ENCODE measurements around the gene APBA2.

Gene APBA2

DNA sequence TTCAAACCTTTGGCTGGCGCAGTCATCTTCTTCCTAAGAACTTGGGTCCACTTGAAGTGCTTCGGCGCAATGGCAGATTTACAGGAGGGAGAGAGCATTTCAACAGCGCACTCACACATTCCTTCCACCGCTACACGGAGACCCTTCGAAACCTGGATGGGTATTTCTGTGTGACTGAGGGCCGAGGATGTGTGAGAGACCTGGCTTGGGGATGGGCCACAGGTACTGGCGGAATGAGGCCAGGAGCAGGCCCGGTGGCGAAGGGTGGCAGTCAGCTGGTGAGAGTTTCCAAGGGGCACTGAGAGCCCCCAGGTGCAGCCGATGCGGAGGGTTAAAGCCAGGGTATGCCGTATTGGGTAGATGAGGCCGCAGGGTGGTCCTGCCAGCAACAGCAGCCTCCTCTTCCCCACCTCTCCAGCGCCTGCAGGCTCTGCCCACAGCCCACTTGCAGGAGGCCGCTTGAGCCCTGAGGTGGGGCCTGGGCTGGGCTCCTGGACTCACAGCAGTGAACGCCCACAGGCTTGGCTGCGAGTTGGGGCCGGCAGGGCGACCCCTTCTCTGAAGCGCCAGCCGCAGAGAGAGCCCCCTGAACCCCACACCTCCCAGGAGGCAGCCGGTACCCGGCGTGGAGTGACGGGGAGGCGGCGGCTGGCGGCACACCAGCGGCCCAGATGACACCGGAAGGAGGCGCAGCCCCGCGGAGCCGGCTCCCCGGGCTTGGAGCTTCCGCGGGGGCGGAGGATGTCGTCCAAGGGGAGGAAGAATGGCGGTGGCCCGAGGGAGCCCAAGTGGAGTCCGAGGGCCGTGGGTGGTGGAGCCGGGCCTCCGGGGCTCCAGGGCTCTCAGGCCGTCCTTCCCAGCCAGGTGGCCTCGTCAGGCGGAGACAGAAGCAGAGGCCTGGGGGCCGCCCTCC lies 217.4 kb downstream of the APBA2 start:
- no peak for DNase-seq (ENCODE audit: low read depth in 2 of 2)

DNA sequence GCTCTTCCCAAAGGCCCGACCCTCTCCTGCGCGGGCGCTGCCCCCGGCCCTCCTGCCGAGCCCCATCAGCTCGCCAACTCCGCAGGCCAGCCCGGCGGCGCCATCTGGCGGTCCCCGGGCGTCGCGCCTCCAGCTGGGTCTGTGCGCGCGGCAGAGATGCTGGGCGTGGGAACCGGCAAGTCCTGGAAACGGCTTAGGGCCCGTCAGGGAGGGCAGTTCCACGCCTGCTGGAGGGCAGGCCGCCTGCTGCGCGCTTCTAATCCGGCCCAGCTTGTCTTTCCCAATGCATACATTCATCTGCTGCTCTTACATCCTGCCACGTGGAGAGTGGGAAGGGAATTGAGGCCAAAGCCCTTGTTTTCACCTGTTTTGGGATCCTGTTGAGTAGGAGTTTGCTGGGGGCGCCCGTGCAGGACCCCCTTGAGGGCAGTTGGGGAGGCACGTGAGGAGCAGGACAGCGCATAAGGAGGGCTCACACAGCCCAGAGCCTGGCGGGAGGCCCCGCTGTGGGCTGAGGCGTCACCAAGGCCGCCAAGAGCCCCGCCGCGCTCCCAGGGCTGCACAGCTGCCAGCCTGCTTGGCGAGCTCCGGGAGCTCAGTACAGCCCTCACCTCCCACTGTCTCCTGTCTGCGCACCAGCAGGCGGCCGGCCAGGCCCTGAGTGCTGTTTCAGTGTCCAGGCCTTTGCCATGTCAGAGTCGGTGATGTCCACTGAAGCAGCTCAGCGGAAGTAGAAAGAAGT lies 218.2 kb downstream of the APBA2 start:
- DNase-seq (ENCODE audit: low read depth in 2 of 2): peak; percentile 29 to 51

DNA sequence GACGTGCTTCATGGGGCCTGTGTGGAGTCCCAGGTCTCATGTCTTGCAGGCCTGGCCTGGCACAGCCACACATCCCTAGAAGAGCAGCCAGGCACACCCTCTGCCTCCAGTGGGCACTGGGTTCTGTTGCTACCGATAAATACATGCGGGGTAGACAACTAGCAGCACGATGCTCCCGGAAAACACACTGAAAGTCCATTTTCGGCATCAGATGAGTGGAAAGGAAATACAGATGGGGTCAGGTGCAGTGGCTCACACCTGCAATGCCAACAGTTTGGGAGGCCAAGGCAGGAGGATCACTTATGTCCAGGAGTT lies 218.7 kb downstream of the APBA2 start:
- no peak for DNase-seq (ENCODE audit: low read depth in 2 of 2)

DNA sequence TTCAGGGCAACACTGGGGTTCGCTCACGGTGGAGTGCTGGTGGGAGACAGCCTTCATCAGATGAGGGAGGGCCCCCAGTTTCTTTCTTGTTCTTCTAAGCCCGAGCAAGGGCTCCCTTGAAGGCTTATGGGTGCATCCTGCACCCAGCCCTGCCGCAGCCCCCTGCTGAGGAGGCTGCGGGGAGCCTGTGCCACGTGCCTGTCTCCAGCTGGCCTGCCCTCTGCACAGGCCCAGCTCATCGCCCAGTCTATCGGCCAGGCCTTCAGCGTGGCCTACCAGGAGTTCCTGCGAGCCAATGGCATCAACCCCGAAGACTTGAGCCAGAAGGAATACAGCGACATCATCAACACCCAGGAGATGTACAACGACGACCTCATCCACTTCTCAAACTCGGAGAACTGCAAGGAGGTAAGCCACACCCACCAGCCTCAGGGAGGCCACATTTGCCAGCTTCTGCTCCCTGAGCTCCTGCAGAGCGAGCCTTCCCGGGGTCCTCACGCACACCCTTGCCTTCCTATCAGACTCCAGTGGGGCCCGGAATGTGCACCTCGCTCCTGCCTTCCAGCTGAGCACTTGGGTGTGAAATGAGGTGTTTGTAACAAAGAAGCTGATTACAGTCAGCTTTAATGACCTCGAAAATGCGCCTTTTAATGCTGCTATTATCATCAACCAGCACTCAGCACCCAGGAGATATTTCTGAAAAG lies 219.5 kb downstream of the APBA2 start:
- no peak for DNase-seq (ENCODE audit: low read depth in 2 of 2)

DNA sequence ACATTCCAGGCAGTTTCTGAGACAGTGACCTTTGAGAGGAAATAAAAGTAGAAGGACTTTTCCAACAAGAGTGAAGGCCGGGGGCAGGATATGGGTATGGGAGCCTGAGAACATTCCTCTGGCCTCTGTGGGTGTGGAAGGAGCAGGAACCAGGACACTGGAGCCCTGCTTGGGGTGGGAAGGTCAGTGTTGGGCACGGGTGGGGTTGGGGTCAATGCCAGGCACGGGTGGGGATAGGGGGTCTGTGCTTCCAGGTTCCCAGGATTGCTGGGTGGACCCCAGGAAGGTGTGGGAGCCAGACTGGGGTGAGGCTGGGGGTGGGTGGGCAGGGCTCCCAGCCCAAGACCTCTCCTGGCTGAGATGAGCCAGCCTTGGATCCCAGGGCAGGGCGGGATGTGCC lies 220.3 kb downstream of the APBA2 start:
- no peak for DNase-seq (ENCODE audit: low read depth in 2 of 2)

DNA sequence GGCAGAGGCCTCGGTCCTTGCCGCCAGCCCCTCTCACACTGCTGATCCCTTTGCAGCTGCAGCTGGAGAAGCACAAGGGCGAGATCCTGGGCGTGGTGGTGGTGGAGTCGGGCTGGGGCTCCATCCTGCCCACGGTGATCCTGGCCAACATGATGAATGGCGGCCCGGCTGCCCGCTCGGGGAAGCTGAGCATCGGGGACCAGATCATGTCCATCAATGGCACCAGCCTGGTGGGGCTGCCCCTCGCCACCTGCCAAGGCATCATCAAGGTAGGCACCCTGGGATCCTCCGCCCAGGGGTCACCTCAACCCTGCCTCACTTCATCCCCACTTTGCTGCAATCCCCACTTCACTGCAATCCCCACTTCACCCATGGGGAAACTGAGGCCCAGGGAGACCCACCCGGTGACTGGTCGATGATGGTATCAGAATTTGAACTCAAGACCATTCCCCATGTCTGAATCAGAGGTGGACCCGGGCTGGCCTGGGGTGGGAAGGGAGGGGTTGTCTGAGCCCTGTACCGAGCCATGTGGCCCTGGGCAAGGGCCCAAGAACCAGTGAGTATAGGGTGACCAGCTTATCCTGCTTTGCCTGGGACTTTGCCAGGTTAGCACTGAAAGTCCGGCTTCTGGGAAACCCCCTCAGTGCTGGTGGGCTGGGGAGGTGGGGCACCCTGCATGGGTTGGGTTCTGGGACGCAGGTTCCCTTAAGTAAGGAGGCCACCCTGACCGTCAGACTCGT lies 220.9 kb downstream of the APBA2 start:
- DNase-seq (ENCODE audit: low read depth in 2 of 2): no peak

DNA sequence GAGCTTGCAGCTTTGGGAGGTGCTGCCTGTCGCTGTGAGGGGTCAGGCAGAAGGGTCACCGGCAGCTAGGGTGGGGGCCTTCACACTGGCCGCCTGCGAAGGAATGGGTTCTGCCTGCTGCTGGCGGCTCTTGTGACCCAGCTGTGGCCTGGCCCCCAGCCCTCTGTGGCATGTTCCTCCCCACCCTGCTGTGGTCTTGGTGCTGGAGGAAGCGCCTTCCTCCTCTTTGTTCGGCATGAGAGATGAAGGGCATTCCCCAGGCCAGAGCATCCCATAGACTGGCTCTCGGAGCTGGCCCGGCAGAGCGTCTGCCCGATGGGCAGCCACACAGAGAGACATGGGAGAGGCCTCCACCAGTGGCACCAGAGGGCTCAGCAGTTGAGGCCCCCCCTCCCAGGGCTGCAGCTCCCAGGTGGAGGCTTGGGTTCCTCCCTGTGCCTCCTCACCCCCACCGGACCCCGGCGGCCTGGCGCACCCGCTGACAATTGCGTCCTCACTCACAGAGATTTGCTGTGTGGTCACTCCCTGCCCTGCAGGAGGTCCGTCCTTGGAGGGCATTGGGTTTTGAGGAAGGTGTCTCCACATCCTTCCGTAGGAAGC lies 221.6 kb downstream of the APBA2 start:
- DNase-seq (ENCODE audit: low read depth in 2 of 2): no peak

DNA sequence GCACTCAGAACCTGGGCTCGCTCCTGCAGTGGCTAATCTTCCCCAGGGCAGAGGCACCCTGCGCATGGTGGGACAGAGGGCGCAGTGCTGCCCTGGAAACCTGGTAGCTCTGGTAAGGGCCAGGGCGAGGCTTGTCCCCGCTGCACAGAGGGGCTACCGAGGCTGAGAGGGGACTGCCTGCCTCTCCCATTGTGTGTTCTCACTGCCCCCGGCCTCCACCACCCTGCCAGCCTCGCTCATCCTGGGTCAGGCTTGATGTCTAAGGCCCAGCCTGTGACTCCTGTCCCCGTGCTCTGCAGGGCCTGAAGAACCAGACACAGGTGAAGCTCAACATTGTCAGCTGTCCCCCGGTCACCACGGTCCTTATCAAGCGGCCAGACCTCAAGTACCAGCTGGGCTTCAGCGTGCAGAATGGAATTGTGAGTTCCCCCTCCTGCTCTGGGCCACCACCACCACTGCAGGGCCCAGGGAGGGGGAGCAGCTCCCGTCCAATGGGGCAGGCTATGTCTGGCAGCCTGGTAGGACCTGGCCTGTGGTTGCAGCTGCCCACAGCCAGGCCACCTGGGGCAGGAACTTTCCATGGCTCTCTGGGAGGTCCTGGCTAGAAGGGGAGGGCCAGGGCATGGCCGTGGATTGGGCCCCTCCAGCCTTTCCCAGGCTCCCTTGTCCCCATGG lies 222.3 kb downstream of the APBA2 start:
- DNase-seq (ENCODE audit: low read depth in 2 of 2): no peak

DNA sequence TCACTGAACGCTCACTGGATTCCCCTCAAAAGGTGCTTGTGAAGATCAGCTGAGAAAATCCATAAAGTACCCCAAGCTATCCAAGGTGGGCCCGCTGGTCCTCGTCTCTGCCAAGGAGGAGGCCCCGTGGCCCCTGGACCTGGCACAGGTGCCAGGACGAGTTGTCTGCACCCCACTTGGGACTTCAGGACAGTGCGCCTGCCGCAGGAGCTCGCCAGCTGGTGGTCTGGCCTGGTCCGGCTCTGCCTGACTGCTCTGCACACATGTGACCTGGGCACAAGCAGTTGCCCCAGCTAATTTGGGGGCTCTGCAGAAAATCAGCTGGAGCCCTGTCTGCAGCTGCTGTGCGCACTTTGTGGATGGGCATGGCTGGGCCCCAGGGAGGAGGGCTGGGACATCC lies 224.0 kb downstream of the APBA2 start:
- DNase-seq (ENCODE audit: low read depth in 2 of 2): no peak

DNA sequence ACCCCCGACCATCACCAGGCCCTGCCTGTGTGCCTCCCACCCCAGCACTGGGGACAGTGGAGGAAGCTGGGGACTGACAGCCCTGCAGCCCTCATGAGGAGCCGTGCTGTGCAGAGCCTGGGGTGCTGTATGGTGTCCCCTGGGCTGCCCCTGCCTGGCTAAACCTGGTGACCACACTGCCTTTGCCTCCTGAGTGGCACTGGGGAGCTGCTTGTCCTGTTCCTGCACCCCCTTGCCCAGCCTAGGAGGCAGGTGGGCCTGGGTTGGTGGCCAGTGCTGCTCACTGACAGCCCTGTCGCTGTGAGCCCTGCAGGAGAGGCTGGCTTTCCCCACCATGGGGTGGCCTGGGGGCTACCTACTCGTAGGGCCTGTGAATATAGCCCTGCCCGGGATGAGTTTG lies 224.4 kb downstream of the APBA2 start:
- no peak for DNase-seq (ENCODE audit: low read depth in 2 of 2)

DNA sequence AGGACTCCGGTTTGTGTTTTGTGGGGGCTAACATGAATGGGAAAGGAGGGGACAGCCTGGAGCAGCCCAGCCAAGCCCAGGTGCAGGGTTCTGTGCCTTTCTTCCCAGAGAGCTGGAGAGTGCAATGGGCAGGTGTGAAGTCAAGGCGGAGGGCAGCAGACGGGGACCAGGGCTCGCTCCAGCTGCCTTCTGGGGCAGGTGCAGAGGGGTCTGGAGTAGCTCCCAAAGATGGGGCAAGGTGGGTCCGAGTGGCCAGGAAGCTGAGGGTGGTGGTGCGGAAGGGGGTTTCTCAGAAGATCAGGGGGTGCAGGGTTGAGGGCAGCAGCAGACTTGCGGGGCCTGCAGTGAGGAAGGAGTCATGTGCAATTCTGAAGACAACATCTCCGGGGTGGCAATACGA lies 225.0 kb downstream of the APBA2 start:
- no peak for DNase-seq (ENCODE audit: low read depth in 2 of 2)

DNA sequence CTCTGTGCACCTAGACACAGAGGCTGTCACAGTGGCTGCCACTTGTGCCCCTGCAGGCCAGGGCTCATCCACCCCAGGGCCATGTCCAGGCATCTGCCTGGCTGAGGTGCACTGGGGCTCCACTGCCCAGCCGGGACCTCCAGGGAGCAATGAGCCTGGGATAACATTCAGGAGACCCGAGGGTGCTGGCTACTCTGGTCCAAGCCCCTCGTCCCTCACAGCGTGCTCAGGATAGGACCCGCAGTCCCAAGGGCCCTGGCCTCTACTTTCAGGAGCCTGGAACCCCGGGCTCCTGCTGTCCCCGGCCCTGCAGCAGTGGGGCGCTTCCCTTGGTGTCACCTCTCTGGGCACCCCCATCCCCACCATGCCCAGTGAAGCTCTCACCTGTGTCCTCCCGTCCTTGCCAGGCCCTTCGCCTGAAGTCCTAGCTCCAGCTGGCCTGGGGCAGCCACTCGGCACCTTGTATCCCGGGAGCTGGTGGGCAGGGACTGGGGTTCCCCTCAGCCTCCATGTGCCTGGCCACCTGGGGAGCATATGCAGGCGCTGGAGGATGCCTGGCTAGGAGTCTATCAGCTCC lies 226.0 kb downstream of the APBA2 start:
- DNase-seq (ENCODE audit: low read depth in 2 of 2): no peak

DNA sequence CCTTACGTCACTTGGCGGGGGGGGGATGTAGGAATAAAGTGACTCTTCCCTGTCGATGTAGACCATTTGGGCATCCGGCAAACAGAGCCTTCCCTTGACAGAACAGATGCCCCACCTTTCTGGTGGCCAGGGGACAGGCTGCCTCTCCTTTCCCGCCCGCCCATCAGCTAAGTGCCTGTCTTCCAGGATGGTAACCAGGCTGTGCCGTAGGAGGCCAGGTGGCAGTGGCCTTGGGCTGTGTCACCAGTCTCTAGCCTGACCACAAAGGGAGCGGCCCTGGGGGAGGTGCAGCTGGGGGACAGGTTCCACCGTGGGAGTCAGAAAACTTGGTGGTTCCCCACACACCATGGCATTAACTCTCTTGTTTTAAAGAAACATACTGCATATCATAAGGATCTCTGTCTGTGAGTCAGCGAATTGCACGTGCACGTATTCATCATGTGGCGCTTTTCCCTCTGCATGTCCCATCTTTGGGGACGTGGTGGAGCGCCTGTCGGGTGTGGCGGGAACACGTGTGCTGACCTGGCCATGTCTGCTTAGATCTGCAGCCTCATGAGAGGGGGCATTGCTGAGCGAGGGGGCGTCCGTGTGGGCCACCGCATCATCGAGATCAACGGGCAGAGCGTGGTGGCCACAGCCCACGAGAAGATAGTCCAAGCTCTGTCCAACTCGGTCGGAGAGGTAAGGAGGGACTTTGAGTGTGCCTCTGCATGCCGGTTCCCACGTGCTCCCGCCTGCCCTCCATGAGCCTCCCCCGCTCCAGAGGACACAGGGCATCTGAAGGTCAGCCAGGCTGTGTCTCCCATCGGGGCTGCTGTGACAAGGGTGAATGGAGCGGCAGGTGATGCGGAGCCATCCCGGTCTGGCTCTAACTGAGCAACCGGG lies 227.8 kb downstream of the APBA2 start:
- no peak for DNase-seq (ENCODE audit: low read depth in 2 of 2)

DNA sequence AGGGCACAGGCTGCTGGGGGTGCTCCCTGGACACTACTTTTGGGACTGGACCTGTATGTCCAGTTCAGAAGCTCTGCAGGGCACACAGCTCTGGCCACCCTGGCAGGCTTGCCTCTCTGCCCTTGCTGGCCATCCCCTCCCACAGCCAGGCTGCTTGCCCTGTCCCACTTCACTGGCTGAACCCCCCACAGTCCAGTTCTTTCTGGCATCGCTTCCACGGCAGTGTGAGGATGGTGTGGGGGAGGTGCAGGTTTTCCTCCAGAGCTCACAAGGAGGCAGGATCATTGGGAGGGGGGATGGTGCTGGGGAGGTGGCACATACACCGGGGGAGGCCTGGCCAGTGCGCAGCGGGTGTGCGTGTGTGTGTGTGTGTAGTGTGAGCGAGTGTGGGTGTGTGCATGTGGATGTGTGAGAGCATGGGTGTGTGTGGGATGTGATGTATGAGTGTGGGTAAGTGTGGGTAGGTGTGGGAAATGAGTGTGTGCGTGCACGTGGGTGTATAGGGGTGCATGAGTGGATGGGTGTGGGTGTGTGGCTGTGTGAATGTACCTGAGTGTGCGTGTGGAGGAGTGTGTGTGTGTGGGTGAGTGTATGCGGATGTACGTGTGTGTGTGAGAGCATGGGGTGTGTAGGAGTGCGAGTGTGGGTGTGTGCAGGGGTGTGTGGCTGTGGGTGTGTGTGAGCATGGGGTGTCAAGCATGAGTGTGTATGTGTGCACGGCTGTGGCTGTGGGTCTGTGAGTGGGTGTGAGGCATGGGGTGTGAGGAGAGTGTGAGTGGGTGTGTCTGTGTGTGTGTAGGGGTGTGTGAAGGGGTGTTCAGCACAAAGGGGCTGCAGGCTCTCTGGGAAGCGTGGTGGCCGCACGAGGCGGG lies 228.7 kb downstream of the APBA2 start:
- DNase-seq (ENCODE audit: low read depth in 2 of 2): peak in 1 of 2 donors; percentile 19

DNA sequence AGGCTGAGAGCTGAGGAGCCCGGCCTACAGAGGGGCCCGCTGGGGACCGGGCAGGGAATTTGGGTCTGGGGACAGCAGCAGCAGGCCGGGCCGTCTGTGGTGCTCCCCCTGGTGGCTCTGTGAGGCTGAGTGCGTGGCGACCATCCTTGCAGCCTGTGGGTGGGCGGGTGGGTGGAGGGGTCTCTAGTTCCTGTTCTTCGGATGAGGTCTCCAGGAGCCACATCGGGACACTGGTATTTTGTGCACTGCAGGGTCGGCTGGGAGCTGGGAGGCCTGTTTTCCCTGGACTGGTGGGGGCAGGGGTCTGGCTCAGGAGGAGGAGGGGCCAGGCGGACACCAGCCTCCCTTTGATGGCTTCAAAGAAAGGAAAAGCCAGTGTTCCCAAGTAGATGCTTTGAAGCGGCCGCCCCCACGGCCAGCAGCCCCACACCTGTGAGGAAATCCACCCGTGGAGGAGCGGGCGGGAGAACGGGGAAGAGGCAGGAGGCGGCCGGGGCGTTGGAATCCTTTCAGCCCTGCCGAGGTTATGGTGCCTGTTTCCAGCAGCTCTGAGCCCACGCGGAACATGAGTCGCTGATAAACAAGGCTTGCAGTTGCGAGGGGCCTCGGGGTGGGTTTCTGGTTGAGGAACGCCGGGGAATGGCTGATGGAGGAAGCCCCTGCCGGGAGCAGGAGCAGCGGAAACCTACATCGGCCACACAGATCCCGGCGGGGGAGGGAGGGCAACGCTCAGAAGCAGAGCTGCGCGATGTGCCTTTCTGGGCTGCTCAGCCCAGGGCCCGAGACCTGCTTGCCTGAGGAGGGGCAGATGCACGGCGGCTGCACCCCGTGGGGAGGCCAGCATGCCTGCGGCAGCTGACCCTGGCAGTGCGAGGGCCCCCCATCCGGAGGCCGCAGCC lies 229.6 kb downstream of the APBA2 start:
- no peak for DNase-seq (ENCODE audit: low read depth in 2 of 2)

DNA sequence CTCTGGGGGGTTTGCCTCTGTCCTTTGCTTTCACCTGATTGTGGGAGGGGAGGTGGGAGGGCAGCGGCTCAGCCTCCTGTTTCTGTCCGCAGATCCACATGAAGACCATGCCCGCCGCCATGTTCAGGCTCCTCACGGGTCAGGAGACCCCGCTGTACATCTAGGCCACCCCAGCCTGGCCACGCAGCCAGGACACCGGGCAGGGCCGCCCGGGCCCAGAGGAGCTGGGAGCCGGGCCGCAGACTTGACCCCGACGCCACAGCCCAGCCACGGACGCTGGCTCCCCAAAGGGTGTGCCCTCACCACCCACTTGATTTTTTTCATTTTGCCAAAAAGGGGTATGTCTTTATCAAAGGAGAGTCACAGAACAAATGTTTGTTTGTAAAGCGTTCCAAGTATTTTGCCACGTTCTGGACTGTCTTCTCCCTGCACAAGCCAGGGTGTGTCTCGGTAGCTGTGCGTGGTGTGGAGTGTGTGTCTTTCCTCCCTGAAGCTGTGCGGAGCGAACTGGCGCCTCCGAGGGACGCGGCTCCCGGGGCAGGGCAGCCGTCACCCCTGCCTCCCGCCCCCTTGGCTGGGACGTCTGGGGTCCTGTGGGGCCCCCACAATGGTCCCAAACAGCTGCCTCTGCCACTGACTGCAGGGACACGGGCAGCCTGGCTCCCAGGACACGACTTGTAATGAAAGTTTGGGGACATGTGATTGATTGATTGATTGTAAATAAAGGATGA lies 231.4 kb downstream of the APBA2 start:
- DNase-seq (ENCODE audit: low read depth in 2 of 2): no peak

DNA sequence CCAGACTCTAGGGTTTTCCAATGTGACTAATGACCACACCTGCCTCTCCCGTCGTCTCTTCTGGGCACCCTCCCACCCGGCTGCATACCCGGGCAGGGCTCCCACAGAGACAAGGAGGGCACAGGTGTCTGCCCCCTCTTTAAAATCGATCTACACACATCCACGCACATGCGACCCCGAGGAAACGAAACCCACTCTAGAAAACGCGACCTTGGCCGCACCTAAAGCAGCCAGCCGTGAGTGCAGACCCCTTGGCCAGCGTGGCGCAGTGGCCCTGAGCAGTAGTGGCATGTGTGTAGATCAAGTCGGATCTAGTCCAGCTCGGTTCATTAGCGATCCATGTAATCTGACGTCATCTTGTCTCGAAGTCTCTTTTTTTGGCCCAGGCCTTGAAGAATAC lies 232.0 kb downstream of the APBA2 start:
- DNase-seq (ENCODE audit: low read depth in 2 of 2): no peak

Measured in stimulated activated CD4-positive, alpha-beta T cell treated with anti-CD3 and anti-CD28 coated beads, Interleukin-1b, Interleukin-23, amount 100 ng/mL, for 4 hours (primary cell).